ENCODE measurements around the gene SERPINB8.

The SERPINB8 gene

GRCh38 chr18:63963615-63964256, 6.1 kb upstream of the SERPINB8 start:
- DNase-seq = no peak
- no peaks in the 10 kb centered on the region for H3K9me3 ChIP-seq
- no peaks in the 10 kb centered on the region for H3K36me3 ChIP-seq
- H3K4me3 ChIP-seq (ENCODE audit: low read depth, low read length) = no peak overlapping the region
- no peaks in the 10 kb centered on the region for H3K4me1 ChIP-seq
- TF ChIP-seq CTCF (IDR thresholded peaks at IDR 0.05; ENCODE audit: low read depth, low read length) = peak; percentile 76
- no peaks in the 10 kb centered on the region for H3K27me3 ChIP-seq

- no peak overlapping the region for H3K4me3 ChIP-seq (ENCODE audit: low read depth, low read length)
- no peaks in the 10 kb centered on the region for H3K36me3 ChIP-seq
- no peaks in the 10 kb centered on the region for H3K9me3 ChIP-seq
- no peak for TF ChIP-seq CTCF (IDR thresholded peaks at IDR 0.05; ENCODE audit: low read depth, low read length)
- no peaks in the 10 kb centered on the region for H3K4me1 ChIP-seq
- H3K27me3 ChIP-seq = no peaks in the 10 kb centered on the region
- no peak for DNase-seq
Observed at GRCh38 chr18:63964908-63965307, 5.0 kb upstream of the SERPINB8 start.

- DNase-seq = no peak
- Histone ChIP-seq H3K36me3 (no peaks in the 10 kb centered on the region), H3K4me3 (ENCODE audit: low read depth, low read length) (no peak overlapping the region), H3K4me1 (no peaks in the 10 kb centered on the region), H3K9me3 (no peaks in the 10 kb centered on the region), H3K27me3 (no peaks in the 10 kb centered on the region)
- no peak for TF ChIP-seq CTCF (IDR thresholded peaks at IDR 0.05; ENCODE audit: low read depth, low read length)
Observed at GRCh38 chr18:63965716-63966330, 4.1 kb upstream of the SERPINB8 start.

GRCh38 chr18:63970809-63971205, 926 bp downstream of the SERPINB8 start:
- Histone ChIP-seq H3K4me1 (no peaks in the 10 kb centered on the region), H3K27me3 (no peaks in the 10 kb centered on the region), H3K9me3 (no peaks in the 10 kb centered on the region), H3K4me3 (ENCODE audit: low read depth, low read length) (peak overlapping the region; percentile 61), H3K36me3 (no peaks in the 10 kb centered on the region)
- TF ChIP-seq CTCF (IDR thresholded peaks at IDR 0.05; ENCODE audit: low read depth, low read length) = no peak
- DNase-seq = no peak

GRCh38 chr18:63971320-63972001, 1.6 kb downstream of the SERPINB8 start:
- DNase-seq = no peak
- TF ChIP-seq CTCF (IDR thresholded peaks at IDR 0.05; ENCODE audit: low read depth, low read length) = no peak
- no peaks in the 10 kb centered on the region for H3K36me3 ChIP-seq
- H3K4me3 ChIP-seq (ENCODE audit: low read depth, low read length) = no peak overlapping the region
- no peaks in the 10 kb centered on the region for H3K9me3 ChIP-seq
- no peaks in the 10 kb centered on the region for H3K27me3 ChIP-seq
- H3K4me1 ChIP-seq = no peaks in the 10 kb centered on the region

- no peaks in the 10 kb centered on the region for H3K27me3 ChIP-seq
Observed at GRCh38 chr18:63972002-63972376, 2.1 kb downstream of the SERPINB8 start.

More at GRCh38 chr18:63972002-63972376, 2.1 kb downstream of the SERPINB8 start:
- no peak for DNase-seq
- Histone ChIP-seq H3K9me3 (no peaks in the 10 kb centered on the region), H3K4me3 (ENCODE audit: low read depth, low read length) (no peak overlapping the region), H3K36me3 (no peaks in the 10 kb centered on the region), H3K4me1 (no peaks in the 10 kb centered on the region)
- no peak for TF ChIP-seq CTCF (IDR thresholded peaks at IDR 0.05; ENCODE audit: low read depth, low read length)
